GM21390 (cell line): Measurements from ENCODE around the gene SMARCA4.
"Not testable (repeated sequence)": the region's sequence is repeated elsewhere in the genome, so short reads cannot be mapped to it uniquely, and the experiment has no call there.

Experiments used
- ATAC-seq: cut with Tn5 transposase; IDR thresholded peaks from one replicate; pipeline ENCODE4 v1.9.1; 2021; ENCODE audit not compliant: unreplicated experiment

Gene SMARCA4

DNA sequence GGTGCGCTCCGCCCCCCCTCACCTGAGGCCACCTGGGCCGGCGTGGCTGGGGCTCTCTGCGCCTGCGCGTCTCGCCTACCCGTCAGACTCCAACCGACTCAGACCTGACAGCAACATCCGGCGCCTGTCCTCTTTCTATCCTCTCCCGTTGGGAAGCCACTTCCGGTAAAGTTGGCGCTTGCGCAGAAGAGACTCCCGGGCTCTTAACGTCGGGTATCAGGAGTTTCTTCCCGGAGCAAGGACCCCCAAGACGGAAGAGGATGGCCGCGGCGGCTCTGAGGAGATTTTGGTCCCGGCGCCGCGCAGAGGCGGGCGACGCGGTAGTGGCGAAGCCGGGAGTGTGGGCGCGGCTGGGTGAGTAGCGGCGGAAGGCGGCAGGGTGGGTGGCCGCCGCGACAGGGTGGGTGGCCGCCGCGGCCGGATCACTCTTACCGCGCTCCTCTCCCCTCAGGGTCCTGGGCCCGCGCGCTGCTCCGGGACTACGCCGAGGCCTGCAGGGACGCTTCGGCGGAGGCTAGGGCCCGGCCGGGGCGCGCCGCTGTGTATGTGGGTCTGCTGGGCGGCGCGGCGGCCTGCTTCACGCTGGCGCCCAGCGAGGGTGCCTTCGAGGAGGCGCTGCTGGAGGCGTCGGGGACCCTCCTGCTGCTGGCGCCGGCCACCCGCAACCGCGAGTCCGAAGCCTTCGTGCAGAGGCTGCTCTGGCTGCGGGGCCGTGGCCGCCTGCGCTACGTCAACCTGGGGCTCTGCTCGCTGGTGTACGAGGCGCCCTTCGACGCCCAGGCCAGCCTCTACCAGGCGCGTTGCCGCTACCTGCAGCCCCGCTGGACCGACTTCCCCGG, 32.0 kb upstream of the SMARCA4 start, which contains the start of the genes TIMM29 and YIPF2:
TSS of gene TIMM29 (plus strand) at position 249 of the 839 bp plus-strand sequence. CDS start at position 261, 12 bp downstream.
TSS of gene YIPF2 (minus strand) at position 77 of the 839 bp plus-strand sequence. CDS start 229 bp downstream, outside the sequence.
- peak; percentile 75 for ATAC-seq

DNA sequence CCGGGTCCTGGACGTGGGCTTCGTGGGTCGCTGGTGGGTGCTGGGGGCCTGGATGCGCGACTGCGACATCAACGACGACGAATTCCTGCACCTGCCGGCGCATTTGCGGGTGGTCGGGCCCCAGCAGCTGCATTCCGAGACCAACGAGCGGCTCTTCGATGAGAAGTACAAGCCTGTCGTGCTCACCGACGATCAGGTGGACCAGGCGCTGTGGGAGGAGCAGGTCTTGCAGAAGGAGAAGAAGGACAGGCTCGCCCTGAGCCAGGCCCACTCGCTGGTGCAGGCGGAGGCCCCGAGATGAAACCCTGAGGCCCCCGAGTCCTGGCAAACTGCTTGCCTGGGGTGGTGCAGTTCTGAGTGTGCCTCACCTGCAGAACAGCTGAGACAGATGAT, 31.4 kb upstream of the SMARCA4 start:
- ATAC-seq: no peak

DNA sequence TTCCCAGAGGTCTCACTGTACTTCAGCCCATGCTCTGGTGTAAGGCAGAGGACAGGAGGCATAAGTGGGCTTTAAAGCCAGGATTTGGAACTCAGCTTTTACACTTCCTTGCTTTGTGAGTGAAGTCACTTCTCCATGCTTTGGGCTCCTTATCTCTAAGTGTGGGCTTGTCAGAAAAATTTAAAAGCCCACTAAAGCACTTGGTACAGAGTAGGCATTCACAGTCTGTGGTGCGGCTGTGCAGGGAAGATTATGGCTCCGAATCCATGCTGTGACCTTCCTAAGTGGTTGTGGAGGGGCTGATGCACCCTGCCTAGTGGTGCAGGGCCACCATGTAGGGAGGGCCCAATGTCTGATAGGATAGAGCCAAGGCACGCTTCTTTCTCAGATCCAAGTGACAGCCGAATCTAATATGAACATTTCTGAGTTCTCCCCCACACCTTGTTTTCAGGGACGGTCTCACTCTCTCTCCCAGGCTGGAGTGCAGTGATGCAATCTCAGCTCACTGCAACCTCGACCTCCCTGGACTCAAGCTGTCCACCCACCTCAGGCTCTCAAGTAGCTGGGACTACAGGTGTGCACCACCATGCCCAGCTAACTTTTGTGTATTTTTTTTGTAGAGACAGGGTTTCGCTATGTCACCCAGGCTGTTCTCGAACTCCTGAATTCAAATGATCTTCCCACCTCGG, 25.3 kb upstream of the SMARCA4 start:
- no peak for ATAC-seq

DNA sequence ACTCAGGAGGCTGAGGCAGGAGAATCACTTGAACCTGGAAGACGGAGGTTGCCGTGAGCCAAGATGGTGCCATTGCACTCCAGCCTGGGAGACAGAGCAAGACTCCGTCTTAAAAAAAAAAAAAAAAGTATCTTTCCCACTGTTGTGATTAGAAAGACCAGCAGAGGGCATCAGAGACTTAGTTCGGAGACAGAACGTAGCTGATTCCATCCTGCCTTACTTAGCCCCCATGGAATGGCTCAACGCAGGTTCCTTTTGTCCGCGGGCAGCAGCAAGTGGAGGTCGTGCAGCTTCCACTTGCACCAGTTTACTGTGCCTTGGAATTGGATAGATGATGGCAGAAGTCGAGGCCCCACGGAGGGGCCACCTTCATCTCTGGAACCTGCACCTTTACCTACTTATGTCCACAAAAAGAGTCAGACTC, 24.2 kb upstream of the SMARCA4 start:
- ATAC-seq: no peak

DNA sequence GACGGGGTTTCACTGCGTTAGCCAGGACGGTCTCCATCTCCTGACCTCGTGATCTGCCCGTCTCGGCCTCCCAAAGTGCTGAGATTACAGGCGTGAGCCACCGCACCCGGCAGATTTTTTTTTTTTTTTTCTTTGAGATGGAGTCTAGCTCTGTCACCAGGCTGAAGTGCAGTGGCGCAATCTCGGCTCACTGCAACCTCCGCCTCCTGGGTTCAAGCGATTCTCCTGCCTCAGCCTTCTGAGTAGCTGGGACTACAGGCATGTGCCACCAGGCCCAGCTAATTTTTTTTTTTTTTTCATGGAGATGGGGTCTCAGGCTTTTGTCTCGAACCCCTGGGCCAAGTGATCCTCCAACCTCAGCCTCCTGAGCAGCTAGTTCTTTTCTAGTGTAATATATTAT, 19.2 kb upstream of the SMARCA4 start:
- not testable (repeated sequence) for ATAC-seq

DNA sequence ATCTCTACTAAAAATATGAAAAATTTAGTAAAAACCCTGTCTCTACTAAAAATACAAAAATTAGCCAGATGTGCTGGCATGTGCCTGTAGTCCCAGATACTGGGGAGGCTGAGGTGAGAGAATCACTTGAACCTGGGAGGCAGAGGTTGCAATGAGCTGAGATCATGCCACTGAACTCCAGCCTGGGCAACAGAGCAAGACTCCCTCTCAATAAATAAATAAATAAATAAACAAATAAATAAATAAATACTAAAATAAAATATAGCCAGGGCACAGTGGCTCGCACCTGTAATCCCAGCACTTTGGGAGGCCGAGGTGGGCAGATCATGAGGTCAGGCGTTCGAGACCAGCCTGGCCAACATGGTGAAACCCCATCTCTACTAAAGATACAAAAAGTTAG, 17.4 kb upstream of the SMARCA4 start:
- ATAC-seq: not testable (repeated sequence)

DNA sequence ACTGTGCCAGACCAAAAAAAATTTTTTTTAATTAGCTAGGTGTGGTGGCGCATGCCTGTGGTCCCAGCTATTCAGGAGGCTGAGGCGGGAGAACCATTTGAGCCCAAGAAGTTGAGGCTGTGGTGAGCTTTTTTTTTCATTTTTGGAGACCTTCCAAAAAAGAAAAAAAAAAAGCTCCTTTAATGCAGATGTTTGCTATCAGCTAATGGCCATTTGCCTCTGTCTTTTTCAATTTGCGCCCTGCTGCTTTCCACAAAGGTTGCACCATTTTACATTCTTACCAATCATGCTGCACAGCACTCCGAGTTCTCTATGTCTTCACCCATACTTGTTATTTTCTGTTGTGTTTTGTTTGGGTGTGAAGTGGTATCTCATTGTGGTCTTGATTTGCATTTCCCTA, 15.6 kb upstream of the SMARCA4 start:
- no peak for ATAC-seq

DNA sequence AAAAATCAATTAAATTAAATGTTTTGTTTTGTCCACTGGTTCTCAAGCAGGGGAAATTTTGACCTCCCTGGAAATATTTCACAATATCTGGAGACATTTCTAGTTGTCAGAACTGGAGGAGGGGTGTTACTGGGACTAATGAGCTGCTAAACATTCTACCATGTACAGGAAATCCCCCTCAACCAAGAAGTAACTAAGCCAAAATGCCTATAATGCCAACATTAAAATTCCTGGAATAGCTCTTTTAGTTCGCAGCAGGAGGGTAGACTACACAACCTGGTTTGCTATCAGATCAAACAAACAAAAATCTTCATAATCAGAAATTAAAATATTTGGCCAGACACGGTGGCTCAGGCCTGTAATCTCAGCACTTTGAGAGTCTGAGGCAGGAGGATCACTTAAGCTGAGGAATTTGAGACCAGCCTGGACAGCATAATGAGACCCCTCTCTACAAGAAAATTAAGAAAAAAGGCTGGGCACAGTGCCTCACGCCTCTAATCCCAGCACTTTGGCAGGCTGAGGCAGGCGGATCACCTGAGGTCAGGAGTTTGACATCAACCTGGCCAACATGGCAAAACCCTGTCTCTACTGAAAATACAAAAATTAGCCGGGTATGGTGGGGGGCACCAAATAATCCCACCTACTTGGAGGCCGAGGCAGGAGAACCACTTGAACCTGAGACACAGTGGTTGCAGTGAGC, 13.7 kb upstream of the SMARCA4 start:
- ATAC-seq: no peak

DNA sequence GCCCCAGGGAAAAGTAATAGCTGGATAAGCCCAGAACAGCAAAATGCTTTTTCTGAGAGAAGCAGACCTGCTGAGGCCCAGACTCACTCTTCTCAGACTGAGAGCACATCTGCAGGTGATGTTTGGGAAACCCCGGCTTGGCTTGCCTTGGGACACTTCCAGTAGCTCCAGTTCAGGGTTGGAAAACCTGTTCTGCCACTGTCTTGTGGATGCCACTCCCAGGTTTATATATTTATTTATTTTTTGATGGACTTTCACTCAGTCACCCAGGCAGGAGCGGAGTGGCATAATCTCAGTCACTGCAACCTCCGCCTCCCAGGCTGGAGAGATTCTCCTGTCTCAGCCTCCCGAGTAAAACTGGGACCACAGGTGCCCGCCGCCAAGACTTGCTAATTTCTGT, 8.0 kb upstream of the SMARCA4 start:
- no peak for ATAC-seq

DNA sequence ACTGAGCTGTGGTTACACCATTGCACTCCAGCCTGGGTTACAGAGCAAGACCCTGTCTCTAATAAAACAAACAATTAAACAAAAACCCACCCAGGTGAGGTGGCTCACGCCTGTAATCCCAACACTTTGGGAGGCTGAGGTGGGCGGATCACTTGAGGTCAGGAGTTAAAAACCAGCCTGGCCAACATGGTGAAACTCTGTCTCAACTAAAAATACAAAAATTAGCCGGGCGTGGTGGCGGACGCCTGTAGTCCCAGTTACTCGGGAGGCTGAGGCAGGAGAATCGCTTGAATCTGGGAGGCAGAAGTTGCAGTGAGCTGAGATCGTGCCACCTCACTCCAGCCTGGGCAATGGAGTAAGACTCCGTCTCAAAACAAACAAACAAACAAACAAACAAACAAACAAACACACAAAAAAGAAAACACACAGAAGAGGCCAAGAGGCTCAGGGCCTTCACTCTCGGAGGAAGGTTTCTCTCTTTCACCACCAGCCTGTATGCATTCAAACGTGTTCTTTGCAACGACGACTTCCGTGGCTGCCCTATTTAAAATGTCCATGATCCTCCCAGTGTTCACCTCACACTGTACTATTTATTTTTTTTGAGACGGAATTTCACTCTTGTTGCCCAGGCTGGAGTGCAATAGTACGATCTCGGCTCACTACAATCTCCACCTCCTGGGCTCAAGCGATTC, 1.4 kb upstream of the SMARCA4 start:
- not testable (repeated sequence) for ATAC-seq

DNA sequence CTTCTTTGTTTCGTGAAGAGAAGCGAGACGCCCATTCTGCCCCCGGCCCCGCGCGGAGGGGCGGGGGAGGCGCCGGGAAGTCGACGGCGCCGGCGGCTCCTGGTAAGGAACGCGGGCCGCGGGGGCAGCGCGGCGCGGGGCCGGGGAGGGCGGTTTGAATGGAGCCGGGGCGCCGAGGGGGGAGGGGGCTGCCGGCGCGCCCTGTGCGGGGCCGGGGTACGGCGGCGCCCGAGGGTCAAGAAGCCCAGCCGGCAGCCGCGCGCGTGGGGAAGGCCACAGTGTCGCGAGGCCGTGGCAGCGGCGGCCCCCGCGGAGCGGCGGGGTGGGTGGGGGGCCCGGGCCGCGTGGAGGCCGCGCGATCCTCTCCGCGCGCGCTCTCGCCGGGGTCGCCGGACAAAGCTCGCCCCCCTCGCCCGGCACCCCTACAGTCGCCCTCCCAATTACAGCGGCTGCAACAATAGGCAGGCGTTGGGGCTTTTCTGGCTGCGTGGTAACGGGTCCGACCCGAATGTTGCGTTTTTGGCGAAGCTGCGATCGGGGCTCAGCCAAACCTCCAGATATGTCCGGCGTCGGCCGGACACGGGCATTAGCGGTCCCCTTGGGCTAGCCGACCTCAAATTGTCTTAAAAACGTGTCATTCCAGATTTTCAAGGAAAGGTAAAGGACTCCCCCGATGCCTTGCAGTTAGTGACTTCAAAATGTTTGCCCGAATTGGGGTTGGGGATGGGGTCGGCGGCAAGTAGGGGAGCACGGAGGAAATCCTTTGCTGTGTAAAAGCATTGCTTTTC, 437 bp downstream of the SMARCA4 start:
- ATAC-seq: peak; percentile 22

DNA sequence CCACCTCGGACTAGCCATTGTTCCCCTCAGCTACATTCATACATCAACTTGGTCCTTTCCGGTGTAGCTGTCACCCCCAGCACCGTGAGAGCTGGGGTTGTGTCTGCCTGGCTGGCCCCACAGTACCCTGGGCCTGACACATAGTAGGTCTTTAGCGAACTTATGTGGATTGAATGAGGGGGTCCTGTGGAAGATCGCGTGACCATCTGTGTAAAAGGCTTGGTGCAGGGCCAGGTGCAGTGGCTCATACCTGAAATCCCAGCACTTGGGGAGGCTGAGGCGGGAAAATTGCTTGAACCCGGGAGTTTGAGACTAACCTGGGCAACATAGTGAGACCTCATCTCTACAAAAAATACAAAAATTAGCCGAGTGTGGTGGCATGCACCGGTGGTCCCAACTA, 2.0 kb downstream of the SMARCA4 start:
- ATAC-seq: no peak

DNA sequence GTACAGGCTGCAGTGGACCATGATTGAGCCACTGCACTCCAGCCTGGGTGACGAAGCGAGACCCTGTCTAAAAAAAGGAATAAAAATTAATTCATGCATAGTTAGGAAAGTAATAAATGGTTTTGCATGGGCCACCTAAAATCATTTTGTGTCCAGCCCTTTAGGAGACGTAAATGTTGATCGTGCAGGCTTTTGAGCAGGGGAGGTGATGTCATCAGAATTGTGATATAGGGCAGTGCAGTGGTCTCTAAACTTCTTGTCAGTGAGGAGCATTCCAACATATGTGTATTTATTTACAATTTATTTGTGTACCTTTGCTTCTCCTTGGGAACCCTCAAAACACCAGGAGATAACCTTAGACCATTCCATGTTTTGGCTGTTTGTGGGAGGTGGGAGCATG, 3.0 kb downstream of the SMARCA4 start:
- ATAC-seq: no peak

DNA sequence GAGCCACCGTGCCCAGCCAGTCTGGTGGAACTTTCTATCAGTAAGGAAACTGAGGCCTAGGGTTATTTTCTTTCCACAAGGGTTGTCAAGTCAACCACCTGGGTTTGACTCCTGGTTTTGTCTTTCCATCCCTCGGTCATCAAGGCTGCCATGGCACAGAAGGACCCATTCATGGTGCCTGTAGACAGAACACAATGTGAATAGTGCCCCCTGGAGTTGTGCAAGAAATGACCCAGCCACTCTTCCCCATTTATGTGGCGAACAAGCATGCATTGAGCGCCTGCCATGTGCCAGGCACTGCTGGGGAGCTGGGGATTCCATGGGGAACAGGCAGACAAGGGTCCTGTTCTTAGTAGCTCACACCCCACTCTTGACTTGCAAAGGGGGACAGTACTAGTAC, 4.1 kb downstream of the SMARCA4 start:
- no peak for ATAC-seq

DNA sequence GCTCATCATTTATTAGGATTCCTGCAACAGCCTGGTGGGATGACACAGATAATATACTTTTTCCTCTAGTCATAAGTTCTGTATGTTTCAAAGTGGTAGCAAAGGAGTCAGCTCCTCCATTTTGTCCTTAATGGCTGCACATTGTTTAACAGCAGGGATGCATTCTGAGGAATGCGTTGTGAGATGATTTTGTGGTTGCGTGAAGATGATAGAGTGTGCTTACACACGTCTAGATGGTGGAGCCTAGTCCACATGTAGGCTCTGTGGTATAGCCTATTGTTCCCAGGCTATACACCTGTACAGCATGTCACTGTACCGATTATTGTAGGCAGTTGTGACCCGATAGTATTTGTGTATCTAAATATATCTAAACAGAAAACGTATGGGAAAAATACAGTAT, 4.6 kb downstream of the SMARCA4 start:
- no peak for ATAC-seq

DNA sequence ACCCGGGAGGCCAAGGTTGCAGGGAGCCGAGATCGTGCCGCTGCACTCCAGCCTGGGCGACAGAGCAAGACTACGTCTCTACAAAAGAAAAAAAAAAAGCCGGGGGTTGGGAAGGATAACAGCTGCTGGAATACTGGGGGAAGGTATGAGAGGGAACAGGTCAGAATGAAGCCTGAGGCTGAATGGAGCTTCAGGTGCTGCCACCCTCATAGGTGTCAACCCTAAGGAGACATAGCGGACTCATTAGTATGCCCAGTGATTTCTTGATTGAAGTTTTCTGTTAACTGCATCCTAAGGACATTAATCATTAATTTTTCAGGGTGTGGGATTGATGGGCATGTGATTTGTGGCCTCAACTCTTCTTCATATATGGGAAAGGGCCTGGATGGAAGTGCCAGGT, 6.0 kb downstream of the SMARCA4 start:
- ATAC-seq: no peak

DNA sequence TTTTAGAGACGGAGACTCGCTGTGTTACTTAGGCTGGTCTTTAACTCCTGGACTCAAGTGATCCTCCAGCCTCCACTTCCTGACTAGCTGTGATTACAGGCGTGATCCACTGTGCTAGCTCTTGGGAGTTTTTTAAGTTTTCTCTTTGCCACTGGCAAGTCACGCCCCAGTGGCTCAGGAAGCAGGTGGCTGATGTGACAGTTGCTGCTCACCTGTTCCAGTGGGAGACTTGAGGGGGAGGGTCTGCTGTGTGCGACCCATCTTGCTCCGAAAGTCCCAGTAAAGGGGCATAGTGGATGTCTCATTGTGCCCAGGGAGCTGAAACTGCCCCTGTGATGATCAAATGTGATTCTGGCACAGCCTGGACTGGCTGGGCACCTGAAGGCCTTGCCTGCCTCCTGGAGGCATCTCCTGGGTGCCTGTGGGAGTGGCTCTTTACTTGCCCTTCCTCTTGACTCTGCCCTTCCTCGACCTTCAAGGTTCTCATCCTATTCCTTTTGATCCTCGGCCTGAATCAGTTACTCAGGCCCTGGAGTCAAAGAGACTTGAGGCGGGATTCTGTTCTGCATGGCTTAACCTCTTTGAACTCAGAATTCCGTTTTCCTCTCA, 7.8 kb downstream of the SMARCA4 start:
- ATAC-seq: no peak

DNA sequence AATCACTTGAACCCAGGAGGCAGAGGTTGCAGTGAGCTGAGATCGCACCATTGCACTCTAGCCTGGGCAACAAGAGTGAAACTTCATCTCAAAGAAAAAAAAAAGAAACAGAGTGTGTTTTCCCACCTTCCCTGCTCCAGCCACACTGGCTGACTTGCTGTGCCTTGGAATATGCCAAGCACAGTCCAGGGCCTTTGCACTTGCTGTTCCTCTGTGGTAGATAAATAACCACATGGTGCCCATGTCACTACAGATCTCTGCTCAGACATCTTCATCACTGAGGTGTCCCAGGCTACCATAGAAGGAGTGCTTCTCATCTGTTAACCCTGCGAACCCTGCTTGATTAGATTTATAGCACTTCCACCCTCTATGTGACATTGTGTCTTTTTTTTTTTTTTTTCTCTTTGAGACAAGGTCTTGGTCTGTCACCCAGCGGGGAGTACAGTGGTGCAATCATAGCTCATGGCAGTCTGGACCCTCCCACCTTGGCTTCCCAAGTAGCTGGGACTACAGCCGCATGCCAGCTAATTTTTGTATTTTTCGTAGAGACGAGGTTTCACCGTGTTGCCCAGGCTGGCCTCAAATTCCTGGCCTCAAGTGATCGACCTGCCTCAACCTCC, 10.4 kb downstream of the SMARCA4 start:
- no peak for ATAC-seq

DNA sequence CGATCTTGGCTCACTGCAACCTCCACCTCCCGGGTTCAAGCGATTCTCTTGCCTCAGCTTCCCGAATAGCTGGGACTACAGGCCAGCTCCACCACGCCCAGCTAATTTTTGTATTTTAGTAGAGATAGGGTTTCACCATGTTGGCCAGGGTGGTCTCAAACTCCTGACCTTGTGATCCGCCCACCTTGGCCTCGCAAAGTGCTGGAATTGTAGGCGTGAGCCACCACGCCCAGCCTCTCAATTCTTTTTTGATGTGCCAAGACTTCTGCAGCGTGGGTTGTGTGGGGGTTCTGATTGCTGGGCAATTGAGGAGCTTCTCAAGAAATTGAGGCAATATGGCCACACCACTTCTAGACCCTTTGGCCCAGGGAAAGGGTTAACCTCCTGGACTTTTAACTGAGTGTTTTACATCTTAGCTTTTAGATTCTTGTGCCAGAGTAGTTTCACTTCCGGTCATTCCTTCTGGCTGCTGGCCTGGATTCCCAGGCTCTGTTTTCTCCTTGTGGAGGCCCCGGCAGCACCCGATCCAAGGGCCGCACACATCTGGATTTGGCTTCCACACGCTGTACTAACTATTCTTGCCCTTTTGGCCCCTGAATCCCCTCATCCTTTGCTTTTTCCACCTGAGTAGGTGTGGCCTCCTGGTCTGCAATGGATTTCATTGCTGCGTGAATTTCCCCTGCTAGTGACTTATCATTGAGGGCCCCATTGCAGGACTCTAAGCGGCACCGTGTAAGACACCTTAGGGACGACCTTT, 14.7 kb downstream of the SMARCA4 start:
- ATAC-seq: no peak
